HTR-8/SVneo (cell line): ENCODE measurements around the gene ACOT8.
"Not testable (repeated sequence)": the region's sequence is repeated elsewhere in the genome, so short reads cannot be mapped to it uniquely, and the experiment has no call there.

Experiments used
- DNase-seq: peaks from one replicate; pipeline ENCODE4 v3.0.0; 2011; ENCODE audit warnings: low spot score, mixed read lengths; ENCODE audit not compliant: insufficient read length
- FAIRE-seq: peaks from 2 replicates; lab custom pipeline; 2011; peaks lifted over from hg19 to GRCh38; lab: Jason Lieb, UNC

The ACOT8 gene

DNA sequence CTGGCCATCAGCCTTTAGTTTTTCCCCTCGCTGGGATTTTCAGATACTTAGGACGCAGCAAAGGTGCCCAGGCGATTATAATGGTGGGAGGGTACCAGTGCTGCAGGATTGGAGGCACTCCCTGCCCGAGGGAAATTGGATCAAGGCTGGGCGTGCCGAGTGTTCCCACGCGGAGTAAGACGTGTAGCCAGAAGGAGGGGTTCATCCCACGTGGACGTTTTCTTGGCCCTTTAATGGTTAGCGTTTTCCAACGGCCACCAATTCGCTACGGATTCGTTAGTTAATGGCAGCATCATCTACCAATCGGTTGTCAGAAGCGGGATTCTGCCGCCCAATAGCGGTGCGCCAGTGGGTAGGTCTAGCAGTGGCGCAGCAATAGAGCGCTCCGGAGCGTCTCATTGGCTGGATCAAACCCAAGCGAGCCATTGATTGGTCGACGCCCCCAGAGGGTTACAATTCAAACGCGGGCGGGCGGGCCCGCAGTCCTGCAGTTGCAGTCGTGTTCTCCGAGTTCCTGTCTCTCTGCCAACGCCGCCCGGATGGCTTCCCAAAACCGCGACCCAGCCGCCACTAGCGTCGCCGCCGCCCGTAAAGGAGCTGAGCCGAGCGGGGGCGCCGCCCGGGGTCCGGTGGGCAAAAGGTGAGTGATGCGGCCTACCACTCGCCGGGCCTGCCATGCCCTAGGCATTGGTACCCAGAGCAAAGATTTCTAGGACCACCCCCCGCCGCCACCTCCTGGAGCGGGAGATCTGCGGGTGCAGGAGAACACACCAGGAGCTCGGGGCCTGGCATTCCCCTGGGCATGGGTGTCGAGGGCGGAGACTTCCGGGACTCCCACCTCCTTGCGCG is 44.8 kb downstream of the ACOT8 start, which contains the start of gene UBE2C:
Gene UBE2C, plus strand, starts transcription at position 488 of the 849 bp plus-strand sequence. Its CDS starts 52 bp downstream, at position 540.
- peak; percentile 100 for FAIRE-seq
- DNase-seq = peak; percentile 100

DNA sequence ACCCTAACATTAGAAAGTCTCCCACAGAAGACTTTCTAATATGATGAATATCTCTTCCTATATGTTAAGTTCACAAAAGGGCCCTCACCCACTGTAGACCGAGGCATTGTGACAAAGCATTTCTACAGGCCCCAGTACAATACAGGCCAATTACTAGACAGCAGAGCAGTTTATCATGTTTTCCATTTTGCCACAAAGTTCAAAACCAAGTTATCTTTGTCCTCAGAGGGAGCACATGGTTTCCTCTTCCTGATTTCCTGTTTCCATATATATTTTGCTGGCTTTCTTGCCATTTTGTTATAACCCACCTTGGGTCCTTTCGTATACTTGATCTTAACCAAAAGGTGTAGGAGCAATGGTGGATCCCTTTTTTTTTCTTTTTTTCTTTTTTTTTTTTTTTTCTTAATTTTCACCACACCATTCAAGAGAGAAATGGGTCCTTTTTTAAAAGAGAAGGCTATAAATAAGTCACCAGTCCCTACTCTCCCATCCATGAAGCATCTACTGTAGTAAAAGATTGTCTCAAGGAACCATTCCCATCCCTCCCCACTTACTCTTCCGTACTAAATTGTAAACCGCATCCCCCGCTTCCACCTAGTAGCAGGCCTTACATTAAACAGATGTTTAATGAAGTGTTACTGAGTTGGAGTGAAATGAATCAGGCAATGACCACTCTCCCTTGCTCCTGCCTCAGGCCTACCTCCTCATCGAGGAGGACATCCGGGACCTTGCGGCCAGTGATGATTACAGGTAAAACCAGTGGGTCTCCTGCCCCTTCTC is 46.8 kb downstream of the ACOT8 start:
- FAIRE-seq = no peak

DNA sequence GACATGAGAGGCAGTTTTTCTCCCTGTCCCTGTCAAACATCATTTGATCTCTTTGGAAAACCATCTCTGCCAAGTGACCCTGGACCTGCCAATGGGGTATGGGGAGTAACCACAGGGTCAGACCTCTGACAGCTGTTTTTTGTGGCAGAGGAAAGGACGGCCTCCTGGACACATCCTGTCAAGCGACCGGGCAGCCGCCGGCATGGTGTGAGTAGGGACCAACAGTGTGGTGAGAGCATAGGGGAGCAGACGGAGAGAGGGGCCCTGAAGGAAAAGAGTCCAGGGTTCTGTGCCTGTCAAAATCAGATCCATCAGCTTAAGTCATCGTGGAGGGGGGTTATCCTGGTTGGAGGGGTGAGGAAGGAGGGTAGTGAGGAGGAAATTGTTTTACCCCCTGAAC is 55.3 kb downstream of the ACOT8 start:
- no peak for FAIRE-seq
- no peak for DNase-seq

More for the DNA sequence above, 46.8 kb downstream of the ACOT8 start:
- DNase-seq = no peak

DNA sequence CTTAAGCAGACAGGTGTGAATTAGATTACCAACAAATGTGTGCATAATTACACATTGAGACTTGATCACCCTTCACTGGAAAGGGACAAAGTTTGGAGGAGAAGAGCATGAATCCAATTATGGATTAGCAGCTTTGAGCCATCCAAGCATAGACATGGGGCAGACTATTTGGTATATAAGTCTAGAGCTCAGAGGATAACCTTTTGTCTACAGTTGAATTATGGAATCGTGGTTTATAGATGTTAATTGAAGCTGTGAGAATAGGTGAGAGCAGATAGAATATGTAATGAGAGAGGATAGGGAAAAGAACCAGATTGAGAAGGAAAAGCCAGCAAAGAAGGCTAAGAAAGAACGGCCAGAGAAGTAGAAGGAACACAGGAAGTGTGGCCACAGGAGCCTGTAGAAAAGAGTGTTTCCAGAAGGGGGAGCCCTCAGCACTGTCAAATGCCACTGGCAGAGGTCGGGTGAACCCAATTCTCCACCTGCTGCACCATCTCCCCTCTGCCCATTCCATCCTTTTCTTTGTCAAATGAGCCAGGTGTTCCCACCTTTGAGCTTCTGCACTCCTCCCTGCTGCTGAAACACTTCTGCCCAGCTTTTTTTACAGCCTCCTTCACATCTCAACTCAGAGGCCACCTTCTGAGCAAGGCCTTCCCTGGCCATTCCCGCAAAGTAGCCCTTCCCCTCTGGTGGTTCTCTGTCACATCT is 58.1 kb downstream of the ACOT8 start:
- DNase-seq (peak; percentile 85), FAIRE-seq (peak; percentile 71)

DNA sequence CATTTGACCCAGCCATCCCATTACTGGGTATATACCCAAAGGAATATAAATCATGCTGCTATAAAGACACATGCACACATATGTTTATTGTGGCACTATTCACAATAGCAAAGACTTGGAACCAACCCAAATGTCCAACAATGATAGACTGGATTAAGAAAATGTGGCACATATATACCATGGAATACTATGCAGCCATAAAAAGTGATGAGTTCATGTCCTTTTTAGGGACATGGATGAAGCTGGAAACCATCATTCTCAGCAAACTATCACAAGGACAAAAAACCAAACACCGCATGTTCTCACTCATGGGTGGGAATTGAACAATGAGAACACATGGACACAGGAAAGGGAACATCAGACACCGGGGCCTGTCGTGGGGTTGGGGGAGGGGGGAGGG is 59.2 kb downstream of the ACOT8 start:
- FAIRE-seq, DNase-seq: not testable (repeated sequence)

DNA sequence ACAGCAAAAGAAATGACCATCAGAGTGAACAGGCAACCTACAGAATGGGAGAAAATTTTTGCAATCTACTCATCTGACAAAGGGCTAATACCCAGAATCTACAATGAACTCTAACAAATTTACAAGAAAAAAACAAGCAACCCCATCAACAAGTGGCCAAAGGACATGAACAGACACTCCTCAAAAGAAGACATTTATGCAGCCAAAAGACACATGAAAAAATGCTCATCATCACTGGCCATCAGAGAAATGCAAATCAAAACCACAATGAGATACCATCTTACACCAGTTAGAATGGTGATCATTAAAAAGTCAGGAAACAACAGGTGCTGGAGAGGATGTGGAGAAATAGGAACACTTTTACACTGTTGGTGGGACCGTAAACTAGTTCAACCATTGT is 59.7 kb downstream of the ACOT8 start:
- DNase-seq, FAIRE-seq: not testable (repeated sequence)

DNA sequence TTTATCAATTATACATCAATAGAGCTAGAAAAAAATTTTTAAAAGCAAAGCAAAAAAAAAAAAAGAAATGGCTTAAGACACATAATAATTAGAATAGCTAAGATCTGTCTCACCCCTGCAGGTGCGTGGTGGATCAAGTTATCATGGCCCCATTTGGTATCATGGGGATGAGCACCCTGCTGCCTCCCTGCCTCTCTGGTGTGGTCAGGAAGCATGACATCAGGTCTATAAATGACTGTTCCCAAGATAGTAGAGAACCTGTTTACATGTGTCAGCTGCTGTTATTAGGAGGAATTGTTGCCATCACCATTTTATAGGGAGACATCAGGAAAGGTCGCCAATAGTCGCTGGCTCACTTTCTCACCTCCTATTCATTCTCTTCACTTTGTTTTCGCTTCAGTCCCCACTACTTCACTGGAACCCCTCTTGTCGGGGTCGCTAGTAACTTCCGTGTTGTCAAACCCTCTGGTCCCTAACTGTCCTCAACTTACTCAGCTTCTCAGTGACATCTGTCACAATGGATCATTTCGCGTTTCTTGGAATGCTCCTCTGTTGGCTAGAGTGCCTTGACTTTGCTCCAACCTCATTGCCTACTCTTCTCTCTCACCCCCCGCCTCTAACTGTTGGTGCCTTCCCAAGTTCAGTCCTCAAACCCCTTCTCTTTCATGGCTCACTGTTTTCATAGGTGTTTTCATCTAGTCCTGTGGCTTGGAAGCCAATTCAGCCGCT is 60.7 kb downstream of the ACOT8 start:
- DNase-seq (no peak), FAIRE-seq (no peak)

DNA sequence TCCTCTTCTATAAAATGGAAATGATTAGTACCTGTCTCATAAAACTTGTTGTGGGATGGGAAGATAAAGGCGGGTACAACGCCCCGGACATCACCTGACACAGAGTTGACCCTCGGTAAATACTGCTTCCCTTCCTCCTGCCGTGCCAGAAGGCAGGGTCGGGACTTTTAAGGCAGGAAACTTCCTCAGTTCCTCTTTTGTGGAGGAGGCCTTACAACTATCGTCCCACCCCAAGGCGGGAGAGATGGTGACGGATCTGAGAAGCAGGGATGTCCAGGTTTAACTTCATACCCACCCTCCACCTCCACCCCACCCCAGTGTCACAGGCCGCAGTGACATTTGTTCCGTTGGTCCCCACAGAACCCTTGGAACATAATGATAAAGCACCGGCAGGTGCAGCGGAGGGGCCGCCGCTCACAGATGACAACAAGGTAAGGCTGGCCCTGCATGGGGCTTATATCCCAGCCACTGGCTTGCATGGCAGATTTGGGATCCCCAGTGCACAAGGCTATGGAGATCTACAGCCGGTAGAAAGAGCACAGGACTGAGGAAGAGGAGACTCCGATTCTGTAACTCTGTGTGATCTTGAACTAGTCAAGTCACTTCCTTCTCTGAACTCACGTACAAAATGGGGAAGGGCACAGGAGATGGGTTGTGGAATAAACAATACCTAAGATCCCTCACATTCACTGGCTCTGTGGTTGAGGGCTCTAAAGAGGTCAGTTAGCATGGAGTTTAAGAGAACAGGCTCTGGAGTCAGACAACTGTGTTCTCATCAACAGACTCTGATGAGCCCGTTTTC is 64.7 kb downstream of the ACOT8 start:
- peak; percentile 40 for FAIRE-seq
- DNase-seq = no peak
